NCI-H2171 treated with DMSO at 0.1 percent for 48 hours (cell line): ENCODE measurements around the gene ATP11A.

ENCODE experiments used
- DNase-seq: peaks from one replicate; lab custom pipeline; 2025; lab: John Stamatoyannopoulos, UW

The ATP11A gene

GRCh38 chr13:112893570-112894422 lies 204.0 kb downstream of the ATP11A start:
- peak; percentile 59 for DNase-seq

DNA sequence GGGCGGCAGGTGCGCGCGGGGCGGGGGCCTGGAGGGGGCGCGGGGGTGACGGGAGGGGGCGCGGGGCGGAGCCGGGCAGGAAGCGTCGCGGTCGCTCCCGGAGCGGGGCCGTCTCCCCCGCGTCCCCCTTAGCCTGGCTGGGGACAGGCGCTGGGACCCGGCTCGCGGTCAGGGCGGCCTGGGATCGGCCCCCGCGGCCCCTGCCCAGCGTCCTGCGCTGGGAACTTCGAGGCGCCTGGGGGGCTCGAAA lies 204.5 kb downstream of the ATP11A start:
- no peak for DNase-seq

GRCh38 chr13:112894673-112895481 lies 205.0 kb downstream of the ATP11A start:
- DNase-seq = no peak

GRCh38 chr13:112895521-112896465 lies 206.0 kb downstream of the ATP11A start:
- peak; percentile 98 for DNase-seq

GRCh38 chr13:112896736-112897602 lies 207.1 kb downstream of the ATP11A start:
- no peak for DNase-seq

GRCh38 chr13:112897603-112897955 lies 207.7 kb downstream of the ATP11A start:
- DNase-seq = no peak

DNA sequence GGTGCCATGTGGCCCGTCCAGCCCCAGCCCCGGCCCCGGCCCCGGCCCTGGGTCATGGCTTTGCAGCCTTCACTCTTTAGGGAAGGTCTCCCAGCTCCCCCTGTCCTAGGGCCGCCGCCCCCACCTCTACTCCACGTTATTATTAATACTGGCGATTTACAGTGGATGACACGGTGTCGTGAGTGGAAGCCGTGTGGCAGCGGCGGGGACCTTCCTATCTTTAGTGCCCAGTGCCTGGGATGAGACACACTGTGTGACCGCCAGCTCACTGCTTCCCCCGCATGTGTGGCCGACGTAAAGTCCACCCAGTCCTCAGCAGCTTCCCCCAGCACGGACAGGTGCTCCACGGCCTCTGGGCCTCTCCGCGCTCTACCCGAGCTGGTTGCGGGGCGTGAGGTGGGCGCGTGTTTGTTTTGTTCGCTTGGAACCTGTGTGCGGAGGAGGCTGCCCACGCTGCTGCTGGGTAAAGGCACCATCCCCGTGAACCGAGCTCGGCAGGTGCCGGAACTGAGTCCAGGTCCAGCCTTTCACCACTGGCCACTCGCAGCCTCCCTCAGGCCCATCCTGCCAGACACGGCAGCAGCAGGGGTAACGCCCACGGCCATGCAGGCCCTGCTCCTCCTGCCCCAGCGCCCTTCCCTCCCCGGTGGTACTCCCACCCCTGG lies 208.2 kb downstream of the ATP11A start:
- no peak for DNase-seq

GRCh38 chr13:112898621-112899280 lies 208.9 kb downstream of the ATP11A start:
- no peak for DNase-seq

DNA sequence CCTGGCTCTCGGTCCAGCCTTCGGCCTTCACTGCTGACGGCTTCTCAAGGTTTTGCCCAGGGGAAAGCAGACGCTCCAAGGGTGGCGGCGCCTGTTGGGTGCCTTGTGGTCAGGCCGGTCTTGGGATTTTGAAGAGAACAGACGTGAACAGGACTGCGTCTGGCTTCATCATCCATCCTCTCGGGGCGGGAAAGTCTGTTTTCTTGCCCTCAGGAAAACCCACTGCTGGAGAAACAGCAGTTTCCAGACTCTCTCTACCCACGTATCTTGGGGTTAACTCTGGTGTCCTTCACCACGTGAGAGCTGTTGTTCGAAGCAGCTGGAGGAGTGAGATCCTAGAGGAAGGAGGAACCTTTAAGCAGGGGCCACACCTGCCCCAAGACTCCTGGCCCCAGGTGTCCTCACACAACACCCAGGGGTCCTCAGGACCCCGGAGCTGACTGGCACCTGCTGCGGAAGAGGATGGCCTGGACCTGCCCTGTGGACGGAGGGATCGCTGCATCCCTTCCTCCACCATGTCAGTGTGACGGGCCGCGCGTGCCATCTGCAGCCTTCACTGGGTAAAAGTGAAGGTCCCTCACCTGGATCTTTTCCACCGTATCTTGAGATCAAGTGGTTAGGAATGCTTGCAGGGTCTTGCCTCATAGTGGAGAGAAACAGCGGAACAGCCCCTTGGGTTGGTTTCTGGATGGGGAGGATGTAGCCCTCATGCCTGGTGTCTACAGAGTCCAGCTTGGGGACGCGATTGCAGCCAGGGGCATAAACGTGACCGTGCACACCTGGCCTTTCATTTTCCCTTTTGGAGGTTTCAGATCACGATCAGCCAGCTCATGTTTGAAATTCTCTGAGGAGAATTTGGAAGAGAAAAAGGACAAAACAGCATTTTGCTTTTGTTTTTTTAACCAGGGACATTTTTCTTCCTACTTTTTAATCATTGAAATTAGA lies 209.7 kb downstream of the ATP11A start:
- no peak for DNase-seq

DNA sequence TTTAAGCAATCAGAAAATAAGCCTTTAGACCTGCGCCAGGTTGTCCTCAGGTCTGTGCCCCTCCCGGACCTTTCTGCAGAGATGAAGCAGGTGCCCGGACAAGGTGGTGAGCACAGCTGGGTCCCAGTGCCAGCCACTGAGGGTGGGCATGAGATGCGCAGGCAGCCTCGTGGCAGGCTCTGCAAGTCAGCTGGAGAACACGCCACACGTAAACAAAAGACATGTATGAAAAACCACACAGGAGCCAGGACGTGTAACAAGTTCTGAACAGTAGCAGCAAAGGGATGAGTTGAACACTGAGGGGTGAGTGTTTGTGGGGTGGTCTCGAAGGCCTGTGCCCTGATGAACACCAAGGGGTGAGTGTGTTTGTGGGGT lies 210.4 kb downstream of the ATP11A start:
- no peak for DNase-seq

DNA sequence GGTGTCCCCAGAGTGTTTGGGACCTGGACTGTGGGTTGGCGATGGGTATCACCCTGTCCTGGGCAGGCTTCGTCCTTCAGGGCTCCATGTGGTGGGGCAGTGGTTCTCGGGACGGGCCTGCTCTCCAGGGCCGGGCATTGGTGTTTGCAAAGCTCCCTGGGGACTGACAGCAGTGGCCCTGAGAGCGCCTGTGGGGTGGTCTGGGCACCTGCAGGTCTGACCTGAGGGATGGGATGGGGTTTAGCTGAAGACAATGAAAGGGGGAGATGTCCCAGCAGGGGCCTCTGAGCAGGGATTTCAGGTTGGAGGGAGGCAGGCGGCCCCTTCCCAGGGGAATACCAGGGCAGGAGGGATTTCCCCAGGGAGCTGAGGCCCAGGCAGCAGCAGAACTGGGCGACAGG lies 210.9 kb downstream of the ATP11A start:
- no peak for DNase-seq

- no peak for DNase-seq
These were observed 212.3 kb downstream of the ATP11A start for GRCh38 chr13:112902101-112902651.

- no peak for DNase-seq
These were observed 212.8 kb downstream of the ATP11A start for GRCh38 chr13:112902669-112903068.

GRCh38 chr13:112903071-112903577 lies 213.3 kb downstream of the ATP11A start:
- no peak for DNase-seq

DNA sequence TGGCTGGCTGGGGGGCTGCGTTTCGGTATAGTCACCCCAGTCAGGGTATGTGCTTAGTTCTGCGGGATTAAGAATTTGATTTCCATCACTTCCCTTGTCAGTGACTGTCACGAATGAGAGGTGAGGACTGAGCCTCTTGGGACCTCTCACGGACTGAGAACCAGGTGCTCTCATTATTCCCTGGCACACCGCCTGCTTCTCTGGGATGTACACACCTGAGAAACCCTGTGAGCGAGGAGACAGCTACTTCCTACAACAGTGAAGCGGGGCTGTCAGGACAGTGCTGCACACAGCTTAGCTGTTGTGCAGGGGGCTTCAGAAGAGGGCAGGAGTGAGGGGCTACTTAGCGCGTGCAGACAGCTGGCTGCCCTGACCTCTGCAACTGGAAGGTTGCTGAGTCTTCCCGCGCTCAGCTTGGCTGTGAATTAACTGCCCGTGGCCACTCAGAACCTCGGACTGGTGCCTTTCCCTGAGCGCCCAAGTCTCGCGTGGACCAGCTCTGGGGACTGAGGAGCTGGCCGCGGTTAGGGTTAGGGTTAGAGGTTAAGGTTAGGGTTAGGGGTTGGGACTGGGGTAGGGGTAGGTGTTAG lies 213.9 kb downstream of the ATP11A start:
- DNase-seq = peak; percentile 85

DNA sequence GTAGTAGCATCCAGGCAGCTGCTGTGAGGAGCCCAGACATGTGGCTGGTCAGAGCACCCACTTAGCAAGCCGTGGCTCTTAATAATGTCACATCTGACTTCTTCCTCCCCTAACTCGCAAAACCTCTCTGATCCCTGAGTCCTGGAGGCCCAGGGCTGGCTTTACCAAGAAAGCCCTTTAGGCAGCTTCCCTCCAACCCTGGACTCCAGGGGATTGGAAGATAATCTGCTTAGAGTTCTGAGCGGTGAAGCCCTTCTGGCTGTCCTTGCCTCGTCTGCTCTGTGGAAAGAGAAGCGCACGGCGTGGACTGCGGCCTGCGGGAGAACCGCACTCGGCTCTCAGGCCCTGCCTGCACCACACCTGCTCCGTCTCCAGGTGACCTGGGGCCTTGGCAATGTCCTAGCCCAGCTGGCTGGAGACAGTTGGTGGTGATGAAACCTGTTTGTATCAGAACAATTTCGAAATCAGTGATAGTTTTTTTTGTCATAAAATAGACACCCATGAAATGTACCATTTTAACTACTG lies 214.7 kb downstream of the ATP11A start:
- no peak for DNase-seq

DNA sequence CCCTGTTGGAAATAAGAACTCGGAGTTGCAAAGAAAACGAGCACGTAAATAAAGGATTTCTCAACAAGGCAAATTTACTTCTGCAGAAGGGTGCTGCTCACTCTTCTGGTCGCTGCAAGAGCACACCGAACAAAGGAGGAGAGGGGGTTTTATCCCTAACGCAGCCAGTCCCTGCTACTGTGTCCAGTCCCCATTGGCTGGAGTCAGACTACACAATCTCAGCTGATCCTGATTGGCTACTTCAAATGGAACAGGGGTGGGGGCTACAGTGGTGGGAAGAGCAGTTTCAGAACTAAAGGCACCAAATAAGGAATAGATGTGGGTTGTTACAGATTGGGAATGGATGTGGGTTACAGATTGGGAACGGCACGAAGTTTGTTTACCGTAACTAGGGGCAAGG lies 215.2 kb downstream of the ATP11A start:
- DNase-seq = no peak

- DNase-seq = no peak
These were observed 215.8 kb downstream of the ATP11A start for GRCh38 chr13:112905619-112905989.
